Astrocyte (in vitro differentiated cells and primary cell): ENCODE measurements around the gene PTGIR. TPM values are rescaled to one million over a fixed set of nuclear protein-coding genes. Genes with fewer than 3 reads are reported as not detected.
A peak's percentile ranks its signal among the peaks of the same experiment; 100 is the strongest.

Experiments used
- DNase-seq: peaks from one replicate; pipeline ENCODE4 v3.0.0-alpha.2; 2010; ENCODE audit warnings: low read depth
- FAIRE-seq: peaks from 2 replicates; lab custom pipeline; 2011; peaks lifted over from hg19 to GRCh38; lab: Jason Lieb, UNC
- H2AFZ ChIP-seq: 2 replicates; pipeline ENCODE4 v1.6.0; 2012; ENCODE audit warnings: low read depth, low read length, inconsistent platforms
- H3K27ac ChIP-seq: 2 replicates; pipeline ENCODE4 v1.5.1; 2011; ENCODE audit warnings: low read depth, low read length, inconsistent platforms
- H3K27me3 ChIP-seq: 2 replicates; pipeline ENCODE4 v1.6.0; 2011; ENCODE audit warnings: low read length, inconsistent platforms; ENCODE audit not compliant: insufficient read depth
- H3K36me3 ChIP-seq: 2 replicates; pipeline ENCODE4 v1.5.1; 2011; ENCODE audit warnings: low read length, inconsistent platforms; ENCODE audit not compliant: insufficient read depth
- H3K4me1 ChIP-seq: 2 replicates; pipeline ENCODE4 v1.5.1; 2011; ENCODE audit warnings: low read length, inconsistent platforms; ENCODE audit not compliant: insufficient read depth
- H3K4me2 ChIP-seq: 2 replicates; pipeline ENCODE4 v1.6.0; 2012; ENCODE audit warnings: low read length, inconsistent platforms
- H3K4me3 ChIP-seq: 2 replicates; pipeline ENCODE4 v1.5.1; 2011; ENCODE audit warnings: low read depth, mild to moderate bottlenecking, low read length, inconsistent platforms; ENCODE audit not compliant: insufficient read depth
- H3K79me2 ChIP-seq: 2 replicates; pipeline ENCODE4 v1.6.0; 2012; ENCODE audit warnings: mild to moderate bottlenecking, low read length, inconsistent platforms; ENCODE audit not compliant: insufficient read depth
- H3K9ac ChIP-seq: 2 replicates; pipeline ENCODE4 v1.6.0; 2012; ENCODE audit warnings: mild to moderate bottlenecking, low read length, inconsistent platforms
- H3K9me3 ChIP-seq: 2 replicates; pipeline ENCODE4 v1.5.1; 2012; ENCODE audit warnings: low read depth, mild to moderate bottlenecking, low read length, inconsistent platforms; ENCODE audit not compliant: insufficient read depth
- H4K20me1 ChIP-seq: 2 replicates; pipeline ENCODE4 v1.6.0; 2012; ENCODE audit warnings: low read length, inconsistent platforms; ENCODE audit not compliant: insufficient read depth
- H3K27ac Mint-ChIP-seq: one replicate; pipeline ENCODE4 v1.8.0; 2021; ENCODE audit warnings: mild to moderate bottlenecking, mixed read lengths; ENCODE audit not compliant: unreplicated experiment
- H3K27me3 Mint-ChIP-seq: one replicate; pipeline ENCODE4 v1.8.0; 2021; ENCODE audit warnings: low read depth, mixed read lengths; ENCODE audit not compliant: unreplicated experiment
- H3K36me3 Mint-ChIP-seq: one replicate; pipeline ENCODE4 v1.8.0; 2021; ENCODE audit warnings: low read depth, mixed read lengths; ENCODE audit not compliant: unreplicated experiment
- H3K4me1 Mint-ChIP-seq: one replicate; pipeline ENCODE4 v1.8.0; 2021; ENCODE audit warnings: low read depth, mixed read lengths; ENCODE audit not compliant: unreplicated experiment
- H3K4me3 Mint-ChIP-seq: one replicate; pipeline ENCODE4 v1.8.0; 2021; ENCODE audit warnings: mild to moderate bottlenecking, moderate library complexity, mixed read lengths; ENCODE audit not compliant: unreplicated experiment
- H3K9me3 Mint-ChIP-seq: one replicate; pipeline ENCODE4 v1.8.0; 2021; ENCODE audit warnings: mild to moderate bottlenecking, mixed read lengths; ENCODE audit not compliant: unreplicated experiment
- CTCF ChIP-seq: IDR thresholded peaks from 2 replicates; pipeline ENCODE4 v1.5.1; 2011; ENCODE audit warnings: low read depth, mild to moderate bottlenecking, inconsistent platforms, low read length, moderate library complexity; ENCODE audit not compliant: insufficient read depth
- EZH2 ChIP-seq: IDR thresholded peaks from 2 replicates; pipeline ENCODE4 v1.6.1; 2012; ENCODE audit warnings: mild to moderate bottlenecking, low read length, inconsistent platforms; ENCODE audit not compliant: insufficient read depth
- total RNA-seq: library from RNA; stranded (reverse); gene quantifications from 2 replicates; pipeline ENCODE4 v1.2.1, GENCODE V29; 2021

The PTGIR gene
- total RNA-seq, 1 donor from 2014 or later, result 0.52 TPM

GRCh38 chr19:46634045-46634655, 9.3 kb upstream of the PTGIR start:
- no peaks in the 10 kb centered on the region for H3K36me3 Mint-ChIP-seq
- Histone ChIP-seq H3K27me3 (peaks cover 7% of the 10 kb centered on the region), H4K20me1 (no peaks in the 10 kb centered on the region), H3K79me2 (no peaks in the 10 kb centered on the region), H3K4me2 (peak overlapping the region; percentile 83), H3K36me3 (no peaks in the 10 kb centered on the region), H3K4me1 (peaks cover 23% of the 10 kb centered on the region), H3K27ac (no peak overlapping the region), H3K9me3 (no peaks in the 10 kb centered on the region), H3K4me3 (peak overlapping the region; percentile 46), H3K9ac (peak overlapping the region; percentile 48), H2AFZ (peak overlapping the region; percentile 86)
- no peak for FAIRE-seq
- TF ChIP-seq CTCF (no peak), EZH2 (no peak)
- H3K27ac Mint-ChIP-seq, result peak overlapping the region; percentile 79
- peak; percentile 51 for DNase-seq
- peaks cover 8% of the 10 kb centered on the region for H3K27me3 Mint-ChIP-seq
- H3K4me3 Mint-ChIP-seq, result peak overlapping the region; percentile 72
- peaks cover 2% of the 10 kb centered on the region for H3K9me3 Mint-ChIP-seq
- peaks cover 15% of the 10 kb centered on the region for H3K4me1 Mint-ChIP-seq

- Histone ChIP-seq H3K36me3 (no peaks in the 10 kb centered on the region), H3K4me3 (no peak overlapping the region), H4K20me1 (no peaks in the 10 kb centered on the region), H3K4me1 (peaks cover 14% of the 10 kb centered on the region), H3K27ac (no peak overlapping the region), H3K79me2 (no peaks in the 10 kb centered on the region), H2AFZ (no peak overlapping the region), H3K9me3 (no peaks in the 10 kb centered on the region), H3K27me3 (peaks cover 7% of the 10 kb centered on the region), H3K9ac (no peak overlapping the region), H3K4me2 (no peak overlapping the region)
- DNase-seq, result no peak
- Mint-ChIP-seq H3K36me3 (no peaks in the 10 kb centered on the region), H3K27ac (peak overlapping the region; percentile 82), H3K4me3 (peak overlapping the region; percentile 51), H3K4me1 (peaks cover 15% of the 10 kb centered on the region), H3K27me3 (peaks cover 8% of the 10 kb centered on the region), H3K9me3 (peaks cover 2% of the 10 kb centered on the region)
- no peak for FAIRE-seq
- TF ChIP-seq EZH2 (no peak), CTCF (no peak)
Observed at GRCh38 chr19:46633130-46633529, 8.2 kb upstream of the PTGIR start.

GRCh38 chr19:46631481-46631880, 6.6 kb upstream of the PTGIR start:
- H3K9ac ChIP-seq, result no peak overlapping the region
- no peaks in the 10 kb centered on the region for H3K9me3 ChIP-seq
- H3K36me3 ChIP-seq, result no peaks in the 10 kb centered on the region
- peaks cover 5% of the 10 kb centered on the region for H3K27me3 ChIP-seq
- Mint-ChIP-seq H3K4me1 (peaks cover 15% of the 10 kb centered on the region), H3K4me3 (no peak overlapping the region), H3K27me3 (peaks cover 8% of the 10 kb centered on the region), H3K9me3 (peaks cover 2% of the 10 kb centered on the region), H3K36me3 (no peaks in the 10 kb centered on the region), H3K27ac (peak overlapping the region; percentile 69)
- TF ChIP-seq CTCF (no peak), EZH2 (no peak)
- FAIRE-seq (no peak), DNase-seq (no peak)
- H4K20me1 ChIP-seq, result no peaks in the 10 kb centered on the region
- no peaks in the 10 kb centered on the region for H3K79me2 ChIP-seq
- H3K4me1 ChIP-seq, result peaks cover 13% of the 10 kb centered on the region
- H2AFZ ChIP-seq, result no peak overlapping the region
- H3K4me2 ChIP-seq, result no peak overlapping the region
- H3K27ac ChIP-seq, result no peak overlapping the region
- H3K4me3 ChIP-seq, result no peak overlapping the region
